GM21576 (cell line): ENCODE measurements around the gene ZNF280B.
"Not testable (repeated sequence)": the region's sequence is repeated elsewhere in the genome, so short reads cannot be mapped to it uniquely, and the experiment has no call there.

Source experiments
- ATAC-seq: cut with Tn5 transposase; IDR thresholded peaks from one replicate; pipeline ENCODE4 v1.9.1; 2021; ENCODE audit warnings: mild to moderate bottlenecking, moderate library complexity; ENCODE audit not compliant: unreplicated experiment

ZNF280B gene

GRCh38 chr22:22465782-22466181, 42.8 kb downstream of the ZNF280B start:
- no peak for ATAC-seq

- ATAC-seq, result no peak
Observed at GRCh38 chr22:22465094-22465602, 43.4 kb downstream of the ZNF280B start.

- ATAC-seq, result no peak
Observed at GRCh38 chr22:22464541-22465054, 43.9 kb downstream of the ZNF280B start.

GRCh38 chr22:22463855-22464540, 44.5 kb downstream of the ZNF280B start:
- ATAC-seq, result no peak

- no peak for ATAC-seq
Observed at GRCh38 chr22:22462813-22463567, 45.6 kb downstream of the ZNF280B start.

- no peak for ATAC-seq
Observed at GRCh38 chr22:22461583-22461982, 47.0 kb downstream of the ZNF280B start.

GRCh38 chr22:22461111-22461510, 47.4 kb downstream of the ZNF280B start:
- no peak for ATAC-seq

- ATAC-seq, result no peak
Observed at GRCh38 chr22:22460635-22461034, 47.9 kb downstream of the ZNF280B start.

GRCh38 chr22:22460060-22460459, 48.5 kb downstream of the ZNF280B start:
- no peak for ATAC-seq

- ATAC-seq, result no peak
Observed at GRCh38 chr22:22458896-22459588, 49.5 kb downstream of the ZNF280B start.

- no peak for ATAC-seq
Observed at GRCh38 chr22:22458387-22458786, 50.2 kb downstream of the ZNF280B start.

- no peak for ATAC-seq
Observed at GRCh38 chr22:22454997-22455396, 53.5 kb downstream of the ZNF280B start.

- ATAC-seq, result no peak
Observed at GRCh38 chr22:22452996-22453686, 55.4 kb downstream of the ZNF280B start.

GRCh38 chr22:22452211-22452610, 56.3 kb downstream of the ZNF280B start:
- no peak for ATAC-seq

GRCh38 chr22:22450343-22450839, 58.2 kb downstream of the ZNF280B start:
- peak; percentile 91 for ATAC-seq

GRCh38 chr22:22449819-22450218, 58.7 kb downstream of the ZNF280B start:
- ATAC-seq, result peak; percentile 10

- no peak for ATAC-seq
Observed at GRCh38 chr22:22446517-22446916, 62.0 kb downstream of the ZNF280B start.

GRCh38 chr22:22444007-22444589, 64.4 kb downstream of the ZNF280B start:
- not testable (repeated sequence) for ATAC-seq

GRCh38 chr22:22442928-22443709, 65.4 kb downstream of the ZNF280B start:
- no peak for ATAC-seq
